CD4-positive, alpha-beta T cell treated with Interleukin-10 for 1 hour (primary cell): ENCODE data around the gene POC5.
"Not testable (repeated sequence)": the region's sequence is repeated elsewhere in the genome, so short reads cannot be mapped to it uniquely, and the experiment has no call there.

Experiments
- DNase-seq: peaks from one replicate; pipeline ENCODE4 v3.0.0-alpha.2; 2020

Gene POC5

DNA sequence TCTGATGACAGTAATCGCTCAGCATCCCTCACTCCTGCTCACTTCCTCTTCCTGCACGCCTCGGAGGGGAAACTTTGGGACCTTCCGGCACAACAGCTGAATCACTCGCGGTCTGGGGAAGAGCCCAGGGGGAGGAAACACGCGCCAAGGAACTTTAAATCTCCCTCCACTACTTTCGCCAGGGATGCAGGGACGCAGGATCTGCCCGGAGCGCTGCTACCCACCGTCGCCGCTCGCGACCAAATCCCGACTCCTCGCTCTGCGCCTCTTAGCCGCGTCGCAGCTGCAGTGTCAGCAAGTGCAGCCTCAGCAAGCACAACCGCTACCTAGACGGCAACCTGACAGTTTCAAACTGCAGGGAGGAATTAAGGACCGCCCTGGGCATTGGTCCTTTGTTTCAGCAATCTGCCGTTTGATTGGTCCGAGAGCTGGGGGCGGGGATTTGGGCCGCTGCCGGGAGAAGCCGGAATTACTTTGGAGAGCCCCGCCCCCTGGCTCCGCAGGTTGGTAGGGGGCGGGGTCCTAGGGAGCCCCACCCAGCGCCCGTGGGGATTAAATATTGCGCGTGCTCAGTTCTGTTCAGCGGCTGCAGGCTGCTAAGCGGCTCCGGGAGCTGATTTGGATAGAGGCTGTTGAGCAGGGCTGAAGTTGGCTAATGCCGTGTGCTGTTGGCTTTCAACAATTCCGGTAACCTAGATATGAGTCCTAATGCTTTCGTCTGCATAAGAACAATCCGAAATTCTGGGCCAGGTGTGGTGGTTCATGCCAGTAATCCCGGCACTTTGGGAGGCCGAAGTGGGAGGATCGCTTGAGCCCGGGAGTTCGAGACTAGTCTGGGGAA, at the start of gene POC5:
Gene POC5 (minus strand): TSS at position 356 of the 841 bp plus-strand sequence. CDS start 4,500 bp downstream, outside the sequence.
- DNase-seq, result peak; percentile 99

DNA sequence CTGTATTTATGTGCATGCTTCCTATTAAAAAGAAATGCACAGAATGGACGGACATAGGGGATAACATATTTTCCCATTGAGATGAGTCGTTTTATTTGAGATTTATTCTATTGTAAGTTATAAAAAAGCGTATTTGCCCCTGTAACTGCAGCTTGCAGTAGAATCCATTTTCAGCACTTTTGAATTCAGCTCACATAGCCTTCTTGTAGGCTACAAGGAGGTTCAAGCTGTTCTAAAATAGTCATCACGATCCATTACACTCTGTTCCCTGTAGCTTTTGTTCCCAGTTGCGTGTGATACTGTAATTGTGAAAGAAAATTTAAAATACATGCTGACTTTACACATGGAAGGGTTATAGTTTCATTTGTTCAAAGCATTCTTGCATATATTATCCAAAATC, 40.9 kb upstream of the POC5 start:
- no peak for DNase-seq

GRCh38 chr5:75756981-75757380, 39.7 kb upstream of the POC5 start:
- no peak for DNase-seq

- no peak for DNase-seq
Observed at GRCh38 chr5:75756211-75756610, 39.0 kb upstream of the POC5 start.

GRCh38 chr5:75753182-75753581, 35.9 kb upstream of the POC5 start:
- DNase-seq, result no peak

- DNase-seq, result no peak
Observed at GRCh38 chr5:75744355-75744754, 27.1 kb upstream of the POC5 start.

- no peak for DNase-seq
Observed at GRCh38 chr5:75736273-75736672, 19.0 kb upstream of the POC5 start.

- peak; percentile 18 for DNase-seq
Observed at GRCh38 chr5:75734913-75735789, 17.9 kb upstream of the POC5 start.

DNA sequence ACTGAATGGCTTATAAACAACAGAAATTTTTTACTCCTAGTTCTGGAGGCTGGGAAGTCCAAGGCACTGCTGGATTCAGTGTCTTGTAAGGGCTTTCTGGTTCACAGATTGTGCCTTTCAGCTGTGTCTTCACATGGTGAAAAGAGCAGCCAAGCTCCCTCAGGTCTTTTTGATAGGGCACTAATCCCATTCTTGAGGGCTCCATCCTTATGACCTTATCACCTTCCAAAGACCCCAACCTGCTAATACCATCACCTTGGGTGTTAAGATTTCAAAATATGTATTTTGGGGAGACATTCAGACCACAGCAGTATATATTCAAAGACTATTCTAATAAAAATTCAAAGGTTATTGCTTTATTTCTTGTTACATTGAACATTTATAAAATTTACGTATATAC, 16.5 kb upstream of the POC5 start:
- DNase-seq, result no peak

- DNase-seq, result not testable (repeated sequence)
Observed at GRCh38 chr5:75731515-75731914, 14.3 kb upstream of the POC5 start.

GRCh38 chr5:75729321-75729720, 12.1 kb upstream of the POC5 start:
- DNase-seq, result no peak

DNA sequence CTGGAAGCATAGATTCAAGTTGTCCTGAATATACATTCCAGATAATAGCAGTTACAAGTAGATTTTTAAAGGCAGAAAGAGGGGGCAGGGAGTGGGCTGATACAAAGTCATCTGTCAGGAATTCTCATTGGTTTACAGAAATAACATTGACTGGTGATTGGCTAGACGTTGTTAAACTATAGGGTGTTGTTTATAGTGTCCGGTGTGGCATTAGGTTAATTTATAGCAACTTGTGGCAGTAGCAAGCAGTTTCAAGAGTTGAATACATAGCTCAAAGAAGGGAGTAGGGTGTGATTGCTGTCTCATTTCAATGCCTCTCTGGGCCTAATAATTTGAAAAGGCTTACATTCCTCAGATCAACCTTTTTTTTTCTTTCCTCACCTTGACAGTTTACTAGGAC, 10.7 kb upstream of the POC5 start:
- no peak for DNase-seq

GRCh38 chr5:75726224-75726623, 9.0 kb upstream of the POC5 start:
- DNase-seq, result not testable (repeated sequence)

DNA sequence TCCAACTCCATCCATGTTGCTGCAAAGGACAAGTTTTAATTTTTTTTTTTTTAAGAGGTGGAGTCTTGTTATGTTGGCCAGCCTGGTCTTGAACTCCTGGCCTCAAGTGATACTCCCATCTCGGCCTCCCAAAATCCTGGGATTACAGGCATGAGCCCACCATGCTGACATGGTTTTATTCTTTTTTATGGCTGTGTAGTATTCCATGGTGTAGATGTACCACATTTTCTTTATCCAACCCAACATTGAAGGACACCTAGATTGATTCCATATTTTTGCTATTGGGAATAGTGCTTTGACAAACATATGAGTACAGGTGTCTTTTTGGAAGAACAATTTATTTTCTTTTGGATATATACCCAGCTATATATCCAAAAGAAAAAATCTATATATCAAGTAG, 6.1 kb upstream of the POC5 start:
- DNase-seq, result no peak

DNA sequence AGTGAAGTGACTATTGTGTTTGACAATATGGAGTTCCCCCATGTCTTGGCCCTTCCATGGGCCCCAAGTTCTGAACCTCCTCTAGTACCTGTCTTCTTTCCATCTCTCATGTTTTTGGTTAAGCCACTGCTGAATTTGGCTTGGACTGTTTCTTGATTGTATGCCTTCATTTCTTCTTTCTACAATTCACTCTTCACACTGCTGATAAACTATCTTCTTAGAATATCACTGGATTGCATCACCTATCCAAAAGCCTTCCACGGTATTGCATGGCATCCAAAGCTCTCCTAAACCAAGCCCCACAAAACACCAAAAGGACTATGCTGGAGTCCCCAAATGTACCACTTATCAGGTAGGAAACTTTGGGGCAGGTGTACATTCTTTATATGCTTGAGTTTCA, 4.3 kb upstream of the POC5 start:
- no peak for DNase-seq

DNA sequence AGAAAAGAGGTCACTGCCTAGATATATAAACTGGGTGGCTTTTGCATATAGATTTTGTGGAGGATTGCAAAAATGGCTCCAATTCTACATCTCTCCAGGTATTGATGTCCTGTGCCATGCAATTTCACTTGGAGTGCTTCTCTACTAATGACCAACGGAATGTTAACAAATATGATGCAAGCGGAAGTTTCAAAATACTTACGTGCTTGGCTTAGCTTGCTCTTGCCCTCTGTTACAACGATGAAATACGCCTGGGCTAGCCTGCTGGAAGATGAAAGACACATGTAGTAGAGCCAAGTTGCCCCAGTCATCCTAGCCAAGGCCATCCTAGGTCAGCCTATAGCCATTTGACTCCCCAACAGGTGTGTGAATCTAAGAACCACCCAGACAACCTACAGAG, 3.6 kb upstream of the POC5 start:
- DNase-seq, result no peak

DNA sequence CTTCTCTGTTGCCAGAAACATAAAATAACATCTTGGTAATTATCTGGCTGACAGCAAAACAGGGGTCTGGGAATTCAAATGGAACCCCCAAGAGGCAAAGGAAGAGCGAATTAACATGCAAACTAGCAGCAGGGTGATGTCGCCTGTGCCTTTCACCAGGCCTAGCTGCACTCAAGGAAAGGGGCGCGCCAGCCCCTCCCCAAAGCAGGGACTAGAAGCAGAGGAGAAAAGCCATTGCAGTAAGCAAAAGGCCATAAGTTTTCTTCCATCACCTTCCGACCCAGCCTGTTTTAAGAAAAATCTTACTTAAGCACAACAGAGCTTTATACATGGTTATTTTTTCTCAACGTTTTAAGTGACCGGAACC, 539 bp downstream of the POC5 start:
- DNase-seq, result no peak

GRCh38 chr5:75712091-75712490, 5.1 kb downstream of the POC5 start:
- DNase-seq, result no peak

DNA sequence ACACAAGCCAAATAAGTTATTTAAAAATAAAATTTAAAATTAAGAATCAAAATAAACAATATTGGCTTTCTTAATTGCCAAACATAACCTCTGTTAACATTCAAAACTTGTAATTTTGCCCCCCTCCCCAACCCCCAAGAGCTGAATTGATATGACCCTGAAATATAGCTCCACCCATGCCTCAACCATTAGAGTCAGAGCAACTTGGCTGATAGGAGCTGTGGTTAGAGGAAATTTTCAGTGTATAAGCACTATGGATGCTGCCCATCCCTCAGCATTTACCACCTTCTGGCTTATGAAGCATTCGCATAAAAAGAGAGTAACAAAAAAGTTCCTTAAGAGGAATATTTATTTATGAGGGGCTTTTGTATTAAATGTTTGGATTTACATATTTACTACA, 6.1 kb downstream of the POC5 start:
- DNase-seq, result no peak

DNA sequence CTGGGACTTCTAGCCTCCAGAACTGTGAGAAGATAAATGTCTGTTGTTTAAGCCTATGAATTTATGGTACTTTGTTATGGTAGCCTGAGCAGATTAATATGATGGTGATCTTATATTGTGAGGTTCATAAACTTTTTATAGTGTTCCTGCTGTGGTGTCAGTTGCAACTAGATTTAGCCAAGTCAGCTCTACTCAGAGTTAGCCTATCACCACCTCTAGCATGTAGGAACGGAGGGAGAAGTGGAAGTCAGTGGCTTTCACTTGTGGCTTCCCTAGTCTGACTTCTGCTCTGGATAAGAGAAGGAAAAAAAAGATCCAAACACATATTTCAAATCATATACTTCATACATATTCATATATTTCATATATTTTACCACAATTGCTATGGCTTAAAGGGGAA, 6.6 kb downstream of the POC5 start:
- no peak for DNase-seq

DNA sequence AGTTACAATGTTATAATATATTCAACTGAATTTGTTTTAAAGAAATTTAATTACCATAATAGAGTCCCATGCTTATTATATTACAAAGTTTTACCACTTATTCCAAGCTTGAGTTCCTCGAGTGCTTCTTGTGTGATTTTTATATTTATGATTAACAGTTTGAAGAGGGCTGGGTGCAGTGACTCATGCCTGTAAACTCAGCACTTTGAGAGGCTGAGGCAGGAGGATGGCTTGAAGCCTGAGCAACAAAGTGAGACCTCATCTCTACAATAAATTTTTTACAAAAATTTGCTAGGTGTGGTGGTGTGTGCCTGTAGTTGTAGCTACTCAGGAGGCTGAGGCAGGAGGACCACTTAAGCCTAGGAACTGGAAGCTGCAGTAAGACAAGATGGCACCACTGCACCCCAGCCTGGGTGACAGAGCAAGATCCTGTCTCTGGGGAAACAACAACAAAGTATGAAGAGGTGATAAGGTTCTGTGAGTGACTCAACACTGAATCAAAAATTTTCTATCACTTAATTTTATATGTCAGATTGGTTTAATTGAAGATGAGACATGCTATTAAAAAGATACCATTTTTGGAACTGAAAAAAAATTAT, 9.2 kb downstream of the POC5 start:
- DNase-seq, result no peak

- no peak for DNase-seq
Observed at GRCh38 chr5:75706775-75707174, 10.5 kb downstream of the POC5 start.

DNA sequence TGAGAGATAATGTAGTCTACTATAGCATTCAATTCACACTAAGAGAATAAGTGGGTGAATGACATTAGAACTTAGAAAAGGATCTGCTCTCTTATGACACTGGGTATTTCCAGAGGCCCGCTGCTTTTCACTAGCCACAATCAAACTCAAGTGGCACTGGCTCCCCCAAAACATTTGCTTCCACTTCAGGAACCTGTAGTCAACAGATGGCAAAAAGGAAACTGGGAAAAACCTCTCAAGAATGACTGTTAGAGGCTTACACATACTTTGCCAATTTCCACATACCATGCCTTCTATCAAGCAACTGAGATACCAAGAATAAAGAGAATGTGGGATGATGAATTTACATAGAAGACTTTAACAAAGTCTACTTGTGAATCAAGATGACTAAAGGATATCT, 11.2 kb downstream of the POC5 start:
- DNase-seq, result no peak

- DNase-seq, result no peak
Observed at GRCh38 chr5:75701856-75702255, 15.4 kb downstream of the POC5 start.
